Effector memory CD8-positive, alpha-beta T cell (primary cell): ENCODE results near the gene MTHFSD.
A peak's percentile ranks its signal among the peaks of the same experiment; 100 is the strongest.

Experiments
- ATAC-seq: fragments of 150-1000 bp; cut with Tn5 transposase; replicated peaks from 2 replicates; pipeline ENCODE4 v1.10.0; 2021; ENCODE audit warnings: mild to moderate bottlenecking, moderate library complexity
- DNase-seq, 3 experiments: peaks; one replicate each; pipeline ENCODE4 v3.0.0; 2021
- H3K27ac Mint-ChIP-seq, 2 donors: one replicate each; pipeline ENCODE4 v1.8.0; 2022; ENCODE audit warnings: mild to moderate bottlenecking in 2 of 2, mixed read lengths in 2 of 2, moderate library complexity in 2 of 2
- H3K27me3 Mint-ChIP-seq, 2 donors: one replicate each; pipeline ENCODE4 v1.8.0; 2022; ENCODE audit warnings: mixed read lengths in 2 of 2
- H3K36me3 Mint-ChIP-seq: one replicate; pipeline ENCODE4 v1.8.0; 2022; ENCODE audit warnings: mild to moderate bottlenecking, moderate library complexity, mixed read lengths; ENCODE audit not compliant: insufficient read depth
- H3K4me1 Mint-ChIP-seq, 2 donors: one replicate each; pipeline ENCODE4 v1.8.0; 2022; ENCODE audit warnings: low read depth in 2 of 2, mixed read lengths in 2 of 2
- H3K4me3 Mint-ChIP-seq, 2 donors: one replicate each; pipeline ENCODE4 v1.8.0; 2022; ENCODE audit warnings: mild to moderate bottlenecking in 2 of 2, mixed read lengths in 2 of 2, moderate library complexity in 2 of 2
- H3K9me3 Mint-ChIP-seq, 2 donors: one replicate each; pipeline ENCODE4 v1.8.0; 2022; ENCODE audit warnings: mixed read lengths in 2 of 2

The MTHFSD gene

GRCh38 chr16:86545481-86545880 is 9.6 kb downstream of the MTHFSD start:
- ATAC-seq, result no peak
- Mint-ChIP-seq H3K27ac (no peak overlapping the region), H3K4me1 (no peaks in the 10 kb centered on the region), H3K9me3 (no peaks in the 10 kb centered on the region), H3K36me3 (peaks cover 13% of the 10 kb centered on the region), H3K27me3 (no peaks in the 10 kb centered on the region), H3K4me3 (no peak overlapping the region)
- DNase-seq, result no peak

GRCh38 chr16:86542756-86543750 is 12.0 kb downstream of the MTHFSD start:
- no peak overlapping the region for H3K4me3 Mint-ChIP-seq
- no peak overlapping the region for H3K27ac Mint-ChIP-seq
- peaks cover 19% of the 10 kb centered on the region for H3K36me3 Mint-ChIP-seq
- H3K4me1 Mint-ChIP-seq, result no peaks in the 10 kb centered on the region
- H3K9me3 Mint-ChIP-seq, result no peaks in the 10 kb centered on the region
- ATAC-seq, result no peak
- H3K27me3 Mint-ChIP-seq, result no peaks in the 10 kb centered on the region
- no peak for DNase-seq

DNA sequence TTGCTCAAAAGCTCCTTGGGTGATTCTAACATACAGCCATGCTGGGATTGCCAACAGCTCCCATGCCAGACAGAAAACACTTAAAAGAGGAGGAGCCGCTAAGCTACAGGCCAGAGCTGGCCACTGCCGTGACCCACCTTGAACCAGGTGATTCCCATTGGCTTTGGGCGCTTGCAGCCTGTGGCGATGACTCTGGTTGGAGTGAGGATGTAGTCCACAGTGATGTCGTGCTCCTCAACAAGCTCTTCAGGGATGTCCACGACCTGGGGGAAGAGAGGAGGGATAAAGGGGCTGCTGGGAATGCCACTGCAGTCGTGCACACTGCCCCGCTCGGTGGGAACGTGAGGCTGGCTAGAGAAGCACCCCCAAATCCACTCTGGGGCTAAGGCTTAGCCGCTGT is 13.5 kb downstream of the MTHFSD start:
- Mint-ChIP-seq H3K27ac (no peak overlapping the region), H3K27me3 (no peaks in the 10 kb centered on the region), H3K36me3 (peaks cover 16% of the 10 kb centered on the region), H3K9me3 (no peaks in the 10 kb centered on the region), H3K4me1 (no peaks in the 10 kb centered on the region), H3K4me3 (no peak overlapping the region)
- ATAC-seq, result no peak
- DNase-seq, result no peak

GRCh38 chr16:86540894-86541293 is 14.1 kb downstream of the MTHFSD start:
- Mint-ChIP-seq H3K27me3 (no peaks in the 10 kb centered on the region), H3K4me1 (no peaks in the 10 kb centered on the region), H3K9me3 (no peaks in the 10 kb centered on the region), H3K27ac (no peak overlapping the region), H3K4me3 (no peak overlapping the region), H3K36me3 (peaks cover 15% of the 10 kb centered on the region)
- ATAC-seq, result no peak
- DNase-seq, result no peak

- peaks cover 10% of the 10 kb centered on the region for H3K36me3 Mint-ChIP-seq
- DNase-seq (no peak), ATAC-seq (no peak)
- H3K27ac Mint-ChIP-seq, result no peak overlapping the region
- H3K9me3 Mint-ChIP-seq, result no peaks in the 10 kb centered on the region
- H3K4me3 Mint-ChIP-seq, result no peak overlapping the region
- no peaks in the 10 kb centered on the region for H3K4me1 Mint-ChIP-seq
- no peaks in the 10 kb centered on the region for H3K27me3 Mint-ChIP-seq
Observed at GRCh38 chr16:86538196-86538780, 16.7 kb downstream of the MTHFSD start.

GRCh38 chr16:86537486-86537885 is 17.5 kb downstream of the MTHFSD start:
- H3K27ac Mint-ChIP-seq, result no peak overlapping the region
- peaks cover 10% of the 10 kb centered on the region for H3K36me3 Mint-ChIP-seq
- no peaks in the 10 kb centered on the region for H3K27me3 Mint-ChIP-seq
- H3K9me3 Mint-ChIP-seq, result no peaks in the 10 kb centered on the region
- no peak overlapping the region for H3K4me3 Mint-ChIP-seq
- H3K4me1 Mint-ChIP-seq, result no peaks in the 10 kb centered on the region
- no peak for DNase-seq
- ATAC-seq, result no peak

GRCh38 chr16:86536621-86537020 is 18.4 kb downstream of the MTHFSD start:
- Mint-ChIP-seq H3K27me3 (no peaks in the 10 kb centered on the region), H3K27ac (no peak overlapping the region), H3K36me3 (peaks cover 8% of the 10 kb centered on the region), H3K4me1 (no peaks in the 10 kb centered on the region), H3K4me3 (no peak overlapping the region), H3K9me3 (no peaks in the 10 kb centered on the region)
- no peak for DNase-seq
- no peak for ATAC-seq

DNA sequence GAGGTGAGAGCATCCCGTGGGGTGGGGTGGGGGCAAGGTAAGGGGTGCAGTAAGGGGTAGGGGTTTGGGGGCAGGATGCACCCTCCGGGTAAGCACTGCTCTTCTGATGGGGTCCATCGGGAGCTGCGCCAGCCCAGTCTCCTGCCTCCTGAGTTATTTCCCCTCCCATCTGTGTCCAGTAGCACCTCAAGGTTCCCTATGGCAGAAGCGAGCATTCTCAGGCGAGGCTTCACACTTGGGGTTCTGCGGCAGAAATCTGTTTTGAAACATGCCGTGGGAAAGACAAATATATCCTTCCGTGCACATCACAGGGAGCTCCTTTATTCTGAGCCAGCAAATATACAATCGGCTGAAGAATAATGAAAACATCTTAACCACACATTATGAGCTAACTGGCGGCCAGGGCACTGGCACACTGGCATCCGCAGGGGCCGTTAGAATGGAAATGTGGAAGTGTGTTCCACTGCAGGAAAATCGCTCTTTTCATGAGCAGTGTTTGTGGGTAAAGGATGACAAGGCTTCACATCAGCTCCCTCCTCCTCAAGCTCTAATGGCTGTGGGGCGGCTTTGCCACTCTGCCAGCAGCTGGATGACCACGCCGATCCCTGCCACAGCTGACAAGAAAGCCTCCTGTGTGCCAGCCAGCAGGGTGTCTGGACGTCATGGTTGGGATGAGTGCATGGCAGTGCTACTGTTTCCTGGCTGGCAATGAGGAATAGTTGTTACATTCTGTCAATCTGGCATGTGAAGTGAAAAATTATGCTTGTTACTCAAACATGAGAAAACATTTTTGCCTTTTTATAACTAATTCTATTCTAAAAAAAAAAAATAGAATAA is 20.0 kb downstream of the MTHFSD start:
- no peak for ATAC-seq
- H3K36me3 Mint-ChIP-seq, result peaks cover 3% of the 10 kb centered on the region
- no peak overlapping the region for H3K4me3 Mint-ChIP-seq

GRCh38 chr16:86533767-86534351 is 21.2 kb downstream of the MTHFSD start:
- DNase-seq (no peak), ATAC-seq (no peak)
- no peak overlapping the region for H3K4me3 Mint-ChIP-seq
- H3K36me3 Mint-ChIP-seq, result peaks cover 3% of the 10 kb centered on the region
- no peak overlapping the region for H3K27ac Mint-ChIP-seq
- no peaks in the 10 kb centered on the region for H3K27me3 Mint-ChIP-seq
- H3K4me1 Mint-ChIP-seq, result peaks cover 0 to 3% of the 10 kb centered on the region in 2 donors
- H3K9me3 Mint-ChIP-seq, result no peaks in the 10 kb centered on the region

More for the DNA sequence above, 20.0 kb downstream of the MTHFSD start:
- H3K27me3 Mint-ChIP-seq, result no peaks in the 10 kb centered on the region
- H3K9me3 Mint-ChIP-seq, result no peaks in the 10 kb centered on the region
- DNase-seq, result no peak
- H3K4me1 Mint-ChIP-seq, result peaks cover 0 to under 1% of the 10 kb centered on the region in 2 donors
- peak overlapping the region in 1 of 2 donors; percentile 22 for H3K27ac Mint-ChIP-seq

DNA sequence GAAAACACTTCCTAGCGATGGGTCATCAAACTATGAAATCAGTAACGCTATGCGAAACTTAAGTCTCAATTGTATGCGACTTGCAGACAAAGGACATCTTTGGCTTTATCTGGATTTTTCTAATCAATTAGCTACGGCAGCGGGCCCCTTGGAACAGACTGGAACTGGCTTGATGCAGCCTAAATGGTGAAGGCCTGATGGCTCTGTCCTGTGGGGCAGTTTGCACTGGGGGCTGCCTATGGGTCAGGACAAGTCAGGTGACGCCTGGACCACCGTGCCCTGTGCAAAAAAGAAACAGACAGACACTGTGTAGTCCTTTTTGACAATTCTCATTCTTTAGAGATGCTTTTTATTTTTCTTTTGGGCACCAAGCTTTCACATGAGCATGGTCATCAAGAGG is 22.0 kb downstream of the MTHFSD start:
- Mint-ChIP-seq H3K4me1 (peaks cover 0 to 3% of the 10 kb centered on the region in 2 donors), H3K9me3 (no peaks in the 10 kb centered on the region), H3K27ac (no peak overlapping the region), H3K27me3 (no peaks in the 10 kb centered on the region), H3K4me3 (no peak overlapping the region), H3K36me3 (peaks cover 3% of the 10 kb centered on the region)
- DNase-seq, result no peak
- ATAC-seq, result no peak

- H3K27ac Mint-ChIP-seq, result no peak overlapping the region
- peaks cover 3% of the 10 kb centered on the region for H3K36me3 Mint-ChIP-seq
- H3K4me3 Mint-ChIP-seq, result no peak overlapping the region
- H3K4me1 Mint-ChIP-seq, result peaks cover 0 to 3% of the 10 kb centered on the region in 2 donors
- DNase-seq (no peak), ATAC-seq (no peak)
- H3K9me3 Mint-ChIP-seq, result no peaks in the 10 kb centered on the region
- no peaks in the 10 kb centered on the region for H3K27me3 Mint-ChIP-seq
Observed at GRCh38 chr16:86532526-86532815, 22.6 kb downstream of the MTHFSD start.

- no peak overlapping the region for H3K27ac Mint-ChIP-seq
- ATAC-seq, result no peak
- no peak for DNase-seq
- H3K4me3 Mint-ChIP-seq, result no peak overlapping the region
- peaks cover 0 to 3% of the 10 kb centered on the region in 2 donors for H3K4me1 Mint-ChIP-seq
- peaks cover 3% of the 10 kb centered on the region for H3K36me3 Mint-ChIP-seq
- H3K27me3 Mint-ChIP-seq, result no peaks in the 10 kb centered on the region
- no peaks in the 10 kb centered on the region for H3K9me3 Mint-ChIP-seq
Observed at GRCh38 chr16:86531641-86532525, 23.2 kb downstream of the MTHFSD start.
